Small intestine (tissue), 7 donors: ENCODE data around the gene CIAO3. TPM values are rescaled to one million over a fixed set of nuclear protein-coding genes. Genes with fewer than 3 reads are reported as not detected.
A peak's percentile ranks its signal among the peaks of the same experiment; 100 is the strongest.

Experiments used
- DNase-seq, 2 donors: peaks; one replicate each; pipeline versions ENCODE4 v3.0.0 to v3.0.0-alpha.2; 2013
- FAIRE-seq: peaks from 2 replicates; lab custom pipeline; 2012; peaks lifted over from hg19 to GRCh38; lab: Jason Lieb, UNC
- H3K27ac ChIP-seq, 3 donors: one replicate each; pipeline ENCODE4 v1.5.1; 2013; ENCODE audit warnings: low read length in 2 of 3, mild to moderate bottlenecking in 2 of 3, control low read depth in 1 of 3, inconsistent platforms in 1 of 3, low read depth in 1 of 3, moderate library complexity in 1 of 3
- H3K27me3 ChIP-seq, 3 donors: one replicate each; pipeline ENCODE4 v1.6.1; 2013; ENCODE audit warnings: low read length in 3 of 3, inconsistent platforms in 1 of 3; ENCODE audit not compliant: control insufficient read depth in 3 of 3, insufficient read depth in 3 of 3
- H3K36me3 ChIP-seq, 3 donors: one replicate each; pipeline ENCODE4 v1.6.1; 2013; ENCODE audit warnings: low read length in 3 of 3, inconsistent platforms in 1 of 3, low read depth in 1 of 3, mild to moderate bottlenecking in 1 of 3, moderate library complexity in 1 of 3; ENCODE audit not compliant: control insufficient read depth in 3 of 3, insufficient read depth in 2 of 3
- H3K4me1 ChIP-seq, 3 donors: one replicate each; pipeline ENCODE4 v1.6.1; 2013; ENCODE audit warnings: low read length in 2 of 3, inconsistent platforms in 1 of 3, low read depth in 1 of 3, mild to moderate bottlenecking in 1 of 3, moderate library complexity in 1 of 3; ENCODE audit not compliant: control insufficient read depth in 3 of 3, insufficient read depth in 2 of 3
- H3K4me3 ChIP-seq, 3 donors: one replicate each; pipeline ENCODE4 v1.5.1; 2013; ENCODE audit warnings: low read length in 3 of 3, control low read depth in 1 of 3, inconsistent platforms in 1 of 3, low read depth in 1 of 3, mild to moderate bottlenecking in 1 of 3, moderate library complexity in 1 of 3
- H3K9me3 ChIP-seq, 2 donors: one replicate each; pipeline ENCODE4 v1.6.1; 2013; ENCODE audit warnings: low read depth in 1 of 2, low read length in 1 of 2; ENCODE audit not compliant: control insufficient read depth in 2 of 2, insufficient read depth in 1 of 2
- WGBS, 3 donors: extraction: QIAGEN DNeasy Blood & Tissue Kit; methylation state at CpG; one replicate each; pipeline ENCODE4 v1.1.7; 2013; 5-methylcytosine and 5-hydroxymethylcytosine counted together
- polyA plus RNA-seq, 4 donors: library from polyadenylated mRNA; stranded (reverse) in 3 of 4; unstranded in 1 of 4; fragments of 200-250 nt in 3 of 4; fragments of 120-200 nt in 1 of 4; gene quantifications; one replicate each; pipeline versions ENCODE4 v1.2.1 to v1.2.3, GENCODE V29; 2013
- donor health status: healthy with polysubstance abuse.
- donor health status: control.
- donor health status: control.
- donor health status: Bipolar disorder and iron deficiency.
- donor health status: healthy.

The CIAO3 gene
- polyA plus RNA-seq, 4 donors: 32.5 to 68.0 (median 44.7) TPM

DNA sequence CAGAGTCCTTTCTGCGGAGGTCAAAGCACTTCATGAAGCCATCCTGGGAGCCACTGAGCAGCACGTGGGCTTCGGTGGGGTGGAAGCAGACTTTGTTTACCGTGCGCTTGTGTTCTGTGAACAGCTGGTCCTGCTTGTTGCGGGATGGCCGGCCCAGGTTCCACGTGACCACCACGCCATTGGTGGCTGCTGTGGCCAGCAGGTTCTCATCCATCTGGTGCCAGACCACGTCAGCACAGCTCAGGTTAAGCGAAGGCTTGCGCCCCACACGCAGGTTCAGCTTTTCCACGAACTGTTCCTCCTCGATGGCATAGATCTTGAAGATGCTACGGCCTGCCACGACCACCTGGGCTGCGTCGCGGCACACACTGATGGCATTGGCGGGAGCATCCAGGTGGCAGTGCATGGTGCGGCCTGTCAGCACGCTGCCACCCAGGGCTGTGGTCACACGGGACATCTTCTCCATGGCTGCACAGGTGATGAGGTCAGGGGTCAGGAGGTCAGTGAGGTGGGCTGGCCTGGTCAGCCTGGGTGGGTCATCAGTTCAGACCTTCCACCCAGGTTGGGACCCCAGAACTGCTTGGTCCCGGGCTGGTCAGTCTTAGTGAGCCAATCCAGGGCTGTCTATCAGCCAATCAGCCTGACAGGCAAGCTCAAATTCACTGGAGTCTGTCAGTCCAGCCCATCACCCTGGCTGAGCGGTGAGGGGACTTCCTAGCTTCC lies 51.5 kb downstream of the CIAO3 start:
- Histone ChIP-seq H3K27ac (peak overlapping the region; percentile 62 to 75 (median 68)), H3K9me3 (no peaks in the 10 kb centered on the region), H3K27me3 (peaks cover 0 to 27% (median 0%) of the 10 kb centered on the region in 3 donors), H3K36me3 (peaks cover 0 to 36% (median 4%) of the 10 kb centered on the region in 3 donors), H3K4me3 (peak overlapping the region; percentile 68 to 93 (median 88)), H3K4me1 (peaks cover 3 to 9% (median 8%) of the 10 kb centered on the region in 3 donors)
- FAIRE-seq (no peak), DNase-seq (no peak)
- WGBS, 3 donors: 77 to 83% (median 79%) methylated on average over 26 of the region's 26 CpGs

DNA sequence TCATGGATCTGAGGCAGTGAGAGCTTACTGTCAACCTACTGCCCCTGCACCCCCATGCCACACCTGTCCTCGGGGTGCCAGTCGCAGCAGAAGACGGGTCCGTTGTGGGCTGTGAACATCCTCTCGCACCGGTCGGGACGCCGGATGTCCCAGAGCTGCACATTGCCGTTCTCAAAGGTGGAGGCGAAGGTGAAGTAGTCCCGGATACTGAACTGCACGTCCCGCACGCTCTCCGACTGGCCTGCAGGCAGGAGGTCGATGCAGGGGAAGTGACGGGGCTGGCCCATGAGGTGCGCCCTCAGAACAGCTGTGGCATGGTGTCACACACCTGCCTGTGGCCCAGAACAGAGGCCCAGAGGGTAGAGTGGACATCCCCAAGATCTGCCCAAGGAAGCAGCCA lies 53.3 kb downstream of the CIAO3 start:
- H3K4me3 ChIP-seq: no peak overlapping the region
- H3K36me3 ChIP-seq: peaks cover 3 to 48% (median 7%) of the 10 kb centered on the region in 3 donors
- FAIRE-seq: no peak
- no peak overlapping the region for H3K27ac ChIP-seq
- H3K9me3 ChIP-seq: no peaks in the 10 kb centered on the region
- no peak for DNase-seq
- peaks cover 3 to 20% (median 8%) of the 10 kb centered on the region in 3 donors for H3K4me1 ChIP-seq
- WGBS, 3 donors: 89 to 95% (median 94%) methylated on average over 19 of the region's 19 CpGs
- peaks cover 0 to 11% (median 0%) of the 10 kb centered on the region in 3 donors for H3K27me3 ChIP-seq

DNA sequence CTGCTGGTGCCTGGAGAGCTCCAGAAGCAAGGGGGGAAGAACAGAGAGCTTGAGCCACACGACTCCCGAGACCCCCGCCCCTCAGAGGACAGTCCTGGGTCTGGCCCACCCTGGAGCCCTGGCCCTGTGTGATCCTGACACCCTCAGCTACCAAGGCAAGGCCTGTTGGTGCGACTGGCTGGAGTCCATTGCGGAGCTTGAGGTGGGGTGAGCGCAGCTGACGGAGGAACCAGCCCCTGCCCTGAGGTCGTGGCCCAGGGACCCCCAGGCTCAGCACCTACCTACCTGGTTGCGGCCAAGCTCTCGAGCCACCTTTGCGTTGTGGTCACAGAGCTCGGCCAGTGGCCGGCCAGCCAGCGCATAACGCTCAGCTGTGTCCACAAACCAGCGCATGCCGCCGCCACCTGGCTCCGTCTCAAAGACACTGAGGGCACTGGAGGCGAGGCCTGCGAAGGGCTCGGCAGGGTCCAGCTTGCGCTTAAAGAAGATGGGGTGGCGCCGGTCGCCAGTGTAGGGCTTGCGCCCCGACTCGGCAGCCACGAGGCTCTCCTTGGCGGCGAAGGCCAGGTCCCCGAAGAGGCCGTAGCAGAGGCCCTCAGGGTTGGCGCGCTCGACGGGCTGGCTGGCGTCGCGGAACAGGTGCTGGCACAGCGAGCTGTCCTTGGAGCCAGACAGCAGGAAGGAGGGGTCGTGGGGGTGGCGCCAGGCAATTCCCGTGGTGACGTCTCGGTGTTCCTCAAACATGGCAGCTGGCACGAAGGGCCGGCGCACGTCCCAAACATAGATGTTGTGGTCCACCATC lies 54.1 kb downstream of the CIAO3 start:
- DNase-seq (no peak), FAIRE-seq (no peak)
- Histone ChIP-seq H3K4me1 (peaks cover 7 to 29% (median 8%) of the 10 kb centered on the region in 3 donors), H3K27ac (no peak overlapping the region), H3K9me3 (no peaks in the 10 kb centered on the region), H3K4me3 (no peak overlapping the region), H3K36me3 (peaks cover 5 to 56% (median 12%) of the 10 kb centered on the region in 3 donors), H3K27me3 (peaks cover 0 to 5% (median 0%) of the 10 kb centered on the region in 3 donors)
- 95 to 96% (median 95%) methylated on average over 46 to 51 of the region's 51 CpGs for WGBS, 3 donors

GRCh38 chr16:685967-686366 lies 54.8 kb downstream of the CIAO3 start:
- H3K27me3 ChIP-seq: peaks cover 0 to under 1% (median 0%) of the 10 kb centered on the region in 3 donors
- DNase-seq (peak in 1 of 2 donors; percentile 45), FAIRE-seq (no peak)
- WGBS, 3 donors: 58 to 70% (median 61%) methylated on average over 10 of the region's 10 CpGs
- H3K27ac ChIP-seq: no peak overlapping the region
- H3K4me1 ChIP-seq: peaks cover 8 to 35% (median 11%) of the 10 kb centered on the region in 3 donors
- H3K9me3 ChIP-seq: no peaks in the 10 kb centered on the region
- H3K36me3 ChIP-seq: peaks cover 5 to 63% (median 12%) of the 10 kb centered on the region in 3 donors
- H3K4me3 ChIP-seq: no peak overlapping the region

- peaks cover 8 to 37% (median 11%) of the 10 kb centered on the region in 3 donors for H3K4me1 ChIP-seq
- no peaks in the 10 kb centered on the region for H3K27me3 ChIP-seq
- 92 to 93% (median 93%) methylated on average over 59 to 61 of the region's 61 CpGs for WGBS, 3 donors
- DNase-seq (no peak), FAIRE-seq (no peak)
- peaks cover 5 to 63% (median 12%) of the 10 kb centered on the region in 3 donors for H3K36me3 ChIP-seq
- peak overlapping the region in 1 of 3 donors; percentile 78 for H3K4me3 ChIP-seq
- H3K27ac ChIP-seq: no peak overlapping the region
- no peaks in the 10 kb centered on the region for H3K9me3 ChIP-seq
Measured at GRCh38 chr16:684961-685696, 55.7 kb downstream of the CIAO3 start.

- Histone ChIP-seq H3K4me3 (peak within 1 kb of the TSS; percentile 55 to 78 (median 67)), H3K27ac (peak within 1 kb of the TSS; percentile 69 to 77 (median 74)), H3K9me3 (no peaks in the 10 kb centered on the region), H3K27me3 (no peaks in the 10 kb centered on the region), H3K4me1 (peaks cover 4 to 31% (median 7%) of the 10 kb centered on the region in 3 donors), H3K36me3 (peaks cover 5 to 63% (median 12%) of the 10 kb centered on the region in 3 donors)
- DNase-seq (peak; percentile 96 to 98), FAIRE-seq (no peak)
- WGBS, 3 donors: 1 to 3% (median 2%) methylated on average over 60 to 91 of the region's 91 CpGs
Measured at GRCh38 chr16:684071-684794, 56.6 kb downstream of the CIAO3 start, which contains the start of gene JMJD8. JMJD8 (minus strand) TSS chr16:684334; CDS start chr16:684319, 15 bp downstream.

GRCh38 chr16:683396-684070 lies 57.3 kb downstream of the CIAO3 start:
- peaks cover 4 to 28% (median 5%) of the 10 kb centered on the region in 3 donors for H3K4me1 ChIP-seq
- H3K27me3 ChIP-seq: no peaks in the 10 kb centered on the region
- FAIRE-seq (no peak), DNase-seq (peak in 1 of 2 donors; percentile 24)
- 5 to 15% (median 7%) methylated on average over 53 to 57 of the region's 57 CpGs for WGBS, 3 donors
- peaks cover 5 to 63% (median 12%) of the 10 kb centered on the region in 3 donors for H3K36me3 ChIP-seq
- peak overlapping the region; percentile 52 to 78 (median 67) for H3K4me3 ChIP-seq
- peak overlapping the region in 2 of 3 donors; percentile 74 to 77 for H3K27ac ChIP-seq
- no peaks in the 10 kb centered on the region for H3K9me3 ChIP-seq
